GM12801 (cell line): ENCODE results near the gene CCK.

Experiments
- TF ChIP-seq, protein P1 (sequence below): IDR thresholded peaks from one replicate; pipeline ENCODE4 v1.5.1; 2011; ENCODE audit warnings: control low read depth; ENCODE audit not compliant: insufficient read length; ENCODE audit errors: extremely low read depth

The CCK gene

GRCh38 chr3:42230860-42231259, 35.1 kb downstream of the CCK start:
- TF ChIP-seq, protein P1, sequence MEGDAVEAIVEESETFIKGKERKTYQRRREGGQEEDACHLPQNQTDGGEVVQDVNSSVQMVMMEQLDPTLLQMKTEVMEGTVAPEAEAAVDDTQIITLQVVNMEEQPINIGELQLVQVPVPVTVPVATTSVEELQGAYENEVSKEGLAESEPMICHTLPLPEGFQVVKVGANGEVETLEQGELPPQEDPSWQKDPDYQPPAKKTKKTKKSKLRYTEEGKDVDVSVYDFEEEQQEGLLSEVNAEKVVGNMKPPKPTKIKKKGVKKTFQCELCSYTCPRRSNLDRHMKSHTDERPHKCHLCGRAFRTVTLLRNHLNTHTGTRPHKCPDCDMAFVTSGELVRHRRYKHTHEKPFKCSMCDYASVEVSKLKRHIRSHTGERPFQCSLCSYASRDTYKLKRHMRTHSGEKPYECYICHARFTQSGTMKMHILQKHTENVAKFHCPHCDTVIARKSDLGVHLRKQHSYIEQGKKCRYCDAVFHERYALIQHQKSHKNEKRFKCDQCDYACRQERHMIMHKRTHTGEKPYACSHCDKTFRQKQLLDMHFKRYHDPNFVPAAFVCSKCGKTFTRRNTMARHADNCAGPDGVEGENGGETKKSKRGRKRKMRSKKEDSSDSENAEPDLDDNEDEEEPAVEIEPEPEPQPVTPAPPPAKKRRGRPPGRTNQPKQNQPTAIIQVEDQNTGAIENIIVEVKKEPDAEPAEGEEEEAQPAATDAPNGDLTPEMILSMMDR: no peak

DNA sequence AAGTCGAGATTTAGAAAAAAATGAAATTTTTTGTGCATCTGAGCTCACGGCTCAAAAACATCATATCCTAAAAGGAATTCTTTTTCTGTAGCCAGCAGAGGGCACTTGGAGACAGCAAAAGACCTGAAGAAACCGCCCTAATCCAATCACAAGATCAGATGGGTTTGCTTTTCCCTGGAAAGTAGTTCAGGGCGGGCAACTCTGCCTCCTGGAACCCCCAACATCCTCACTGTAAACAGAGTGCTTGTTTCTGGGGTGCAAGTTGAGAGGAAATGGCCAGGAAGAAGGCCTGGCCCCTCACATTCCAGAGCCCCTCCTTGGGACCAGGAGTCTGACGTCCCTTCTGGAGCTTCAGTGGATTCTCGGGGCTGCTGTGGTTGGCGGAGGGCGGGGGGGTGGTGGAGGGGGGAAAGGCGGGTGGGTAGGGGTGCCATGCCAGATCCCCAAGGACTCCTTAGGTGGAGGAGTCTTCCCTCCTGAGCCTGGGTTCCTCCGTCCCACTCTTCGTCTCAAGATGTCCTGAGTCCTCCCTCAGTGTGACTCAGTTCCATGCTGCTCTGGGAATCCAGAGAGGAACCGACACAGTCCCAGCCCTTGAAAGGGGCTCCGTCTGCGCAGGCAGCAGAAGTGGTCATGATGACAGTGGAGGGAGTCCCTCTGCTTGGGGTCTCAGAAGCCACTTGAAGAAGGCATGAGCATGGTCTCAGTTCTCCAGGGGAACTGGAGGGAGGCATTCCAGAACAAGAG, 35.9 kb downstream of the CCK start:
- TF ChIP-seq, protein P1: no peak

- TF ChIP-seq, protein P1: no peak
Measured at GRCh38 chr3:42229266-42229941, 36.6 kb downstream of the CCK start.

DNA sequence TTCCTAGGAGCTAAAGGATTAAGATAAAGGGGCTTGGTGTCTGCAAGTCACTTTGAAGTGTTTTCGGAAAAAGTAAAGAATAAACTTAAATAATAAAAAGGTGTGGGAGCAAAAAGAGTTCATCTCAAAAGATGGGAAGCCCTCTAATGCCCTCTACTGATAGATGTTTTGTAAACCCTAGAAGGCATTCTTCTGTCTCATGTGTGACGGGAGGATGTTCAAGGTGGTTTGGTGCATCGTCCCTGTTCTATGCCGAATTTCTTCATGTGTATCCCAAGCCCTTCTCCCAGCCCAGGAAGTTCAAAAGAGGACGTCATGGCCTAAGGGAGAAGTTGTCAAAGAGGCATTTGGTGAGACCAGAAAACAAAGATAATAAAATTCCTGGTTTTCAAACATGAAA, 37.2 kb downstream of the CCK start:
- TF ChIP-seq, protein P1: no peak

- TF ChIP-seq, protein P1: no peak
Measured at GRCh38 chr3:42226470-42227425, 39.2 kb downstream of the CCK start.

DNA sequence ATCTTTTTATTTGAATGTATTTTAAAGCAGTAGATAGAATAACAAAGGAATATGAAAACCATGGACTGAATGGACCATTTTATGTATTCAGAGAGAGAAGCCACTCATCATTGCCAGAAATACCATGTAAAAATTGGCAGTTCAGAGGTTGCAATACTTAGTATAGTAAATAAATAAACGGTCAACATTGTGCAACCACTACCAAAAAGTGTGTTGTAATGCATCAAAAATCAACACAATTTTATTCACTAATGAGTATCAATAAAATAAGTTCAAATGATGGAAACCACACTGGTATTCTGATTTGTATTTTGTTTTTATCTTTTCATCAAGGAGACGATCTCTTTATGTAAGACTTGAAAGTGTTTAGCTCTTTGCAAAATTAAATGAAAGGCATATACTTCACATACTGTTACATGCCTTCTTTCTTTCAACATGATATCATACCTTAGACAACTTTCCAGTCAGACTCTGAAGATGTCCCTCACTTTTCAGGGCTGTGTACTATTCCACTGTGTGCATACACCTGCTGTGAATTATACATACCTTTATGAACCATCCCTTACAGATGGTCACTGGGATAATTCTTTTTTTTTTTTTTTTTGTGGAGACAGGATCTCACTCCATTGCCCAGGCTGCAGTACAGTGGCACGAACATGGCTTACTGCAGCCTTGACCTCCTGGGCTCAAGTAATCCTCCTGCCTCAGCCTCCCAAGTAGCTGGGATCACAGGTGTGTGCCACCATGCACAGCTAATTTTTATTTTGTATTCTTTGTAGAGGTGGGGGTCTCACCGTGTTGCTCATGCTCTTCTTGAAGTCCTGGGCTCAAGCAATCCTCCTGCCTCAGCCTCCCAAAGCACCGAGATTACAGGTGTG, 40.3 kb downstream of the CCK start:
- TF ChIP-seq, protein P1: no peak
